GM12878 (cell line): Measurements from ENCODE around the gene COPS3. TPM values are rescaled to one million over a fixed set of nuclear protein-coding genes. Genes with fewer than 3 reads are reported as not detected.

Experiments used
- ASH2L ChIP-seq: fragments of 300-600, 200-600 bp; sonication (generic); IDR thresholded peaks from 2 replicates; pipeline ENCODE4 v1.6.1; 2017; ENCODE audit warnings: low read depth, mild to moderate bottlenecking, borderline replicate concordance
- BACH1 ChIP-seq: fragments of 450-650 bp; IDR thresholded peaks from 2 replicates; pipeline ENCODE4 v1.6.1; 2017; ENCODE audit warnings: mild to moderate bottlenecking, borderline replicate concordance
- BCL11A ChIP-seq: IDR thresholded peaks from 2 replicates; pipeline ENCODE4 v1.6.1; 2011; ENCODE audit warnings: low read depth, low read length
- BHLHE40 ChIP-seq, 2 experiments: fragments of 450-650 bp in 1 of 2; IDR thresholded peaks; 2 replicates each; pipeline ENCODE4 v1.6.1; 2011 to 2017; ENCODE audit warnings: low read depth in 2 of 2, borderline replicate concordance in 1 of 2, improper control_type of control experiment in 1 of 2, low read length in 1 of 2, mild to moderate bottlenecking in 1 of 2
- BMI1 ChIP-seq: fragments of 450-650 bp; IDR thresholded peaks from 2 replicates; pipeline ENCODE4 v1.6.1; 2016; ENCODE audit warnings: mild to moderate bottlenecking, moderate library complexity, borderline replicate concordance
- CBFB ChIP-seq: IDR thresholded peaks from 2 replicates; pipeline ENCODE4 v1.6.1; 2016; ENCODE audit warnings: antibody characterized with exemption, low read depth
- EGR1 ChIP-seq, 2 experiments: IDR thresholded peaks; 1 replicate in 1 of 2; 2 replicates in 1 of 2; pipeline ENCODE4 v1.6.1; 2011 to 2012; ENCODE audit warnings: low read depth in 2 of 2, low read length in 2 of 2, borderline replicate concordance in 1 of 2, mild to moderate bottlenecking in 1 of 2, moderate library complexity in 1 of 2
- ELK1 ChIP-seq: IDR thresholded peaks from 2 replicates; pipeline ENCODE4 v1.6.1; 2012; ENCODE audit warnings: low read depth, low read length, improper control_type of control experiment
- EP300 ChIP-seq, 2 experiments: fragments of 150-350 bp in 1 of 2; IDR thresholded peaks; 2 replicates each; pipeline ENCODE4 v1.6.1; 2011 to 2012; ENCODE audit warnings: low read depth in 2 of 2, low read length in 2 of 2, borderline replicate concordance in 1 of 2, improper control_type of control experiment in 1 of 2, inconsistent platforms in 1 of 2; ENCODE audit not compliant: control insufficient read depth in 1 of 2
- NFYB ChIP-seq: IDR thresholded peaks from 2 replicates; pipeline ENCODE4 v1.6.1; 2011; ENCODE audit warnings: low read depth, mild to moderate bottlenecking, low read length, improper control_type of control experiment, moderate library complexity; ENCODE audit not compliant: insufficient read depth
- NR2C1 ChIP-seq: fragments of 450-650 bp; IDR thresholded peaks from 2 replicates; pipeline ENCODE4 v1.6.1; 2017; ENCODE audit warnings: antibody characterized with exemption, mild to moderate bottlenecking, moderate library complexity
- NR2F1 ChIP-seq: fragments of 450-650 bp; conservative IDR thresholded peaks from 2 replicates; pipeline ENCODE4 v1.6.1; 2017; ENCODE audit warnings: mild to moderate bottlenecking
- PKNOX1 ChIP-seq: fragments of 450-650 bp; IDR thresholded peaks from 2 replicates; pipeline ENCODE4 v1.6.1; 2016; ENCODE audit warnings: mild to moderate bottlenecking
- POLR2AphosphoS2 ChIP-seq: IDR thresholded peaks from 2 replicates; pipeline ENCODE4 v1.6.1; 2011; ENCODE audit warnings: low read depth, mild to moderate bottlenecking, low read length, improper control_type of control experiment, moderate library complexity
- POLR2AphosphoS5 ChIP-seq: IDR thresholded peaks from 2 replicates; pipeline ENCODE4 v1.6.1; 2011; ENCODE audit warnings: mild to moderate bottlenecking, low read length, inconsistent platforms
- SMAD5 ChIP-seq: IDR thresholded peaks from 2 replicates; pipeline ENCODE4 v1.6.1; 2016; ENCODE audit warnings: antibody characterized with exemption, low read depth
- SMC3 ChIP-seq: IDR thresholded peaks from 2 replicates; pipeline ENCODE4 v1.6.1; 2011; ENCODE audit warnings: low read length, improper control_type of control experiment, borderline replicate concordance
- STAT1 ChIP-seq: fragments of 450-650 bp; conservative IDR thresholded peaks from 2 replicates; pipeline ENCODE4 v1.6.1; 2014; ENCODE audit warnings: antibody characterized with exemption, mild to moderate bottlenecking
- TAF1 ChIP-seq: IDR thresholded peaks from 2 replicates; pipeline ENCODE4 v1.6.1; 2011; ENCODE audit warnings: mild to moderate bottlenecking, low read depth, low read length, borderline replicate concordance
- TCF7 ChIP-seq: IDR thresholded peaks from 2 replicates; pipeline ENCODE4 v1.6.1; 2014; ENCODE audit warnings: antibody characterized with exemption, borderline replicate concordance
- YBX1 ChIP-seq: fragments of 450-650 bp; IDR thresholded peaks from 2 replicates; pipeline ENCODE4 v1.6.1; 2016; ENCODE audit warnings: antibody characterized with exemption
- ZNF384 ChIP-seq: IDR thresholded peaks from 2 replicates; pipeline ENCODE4 v1.6.1; 2012; ENCODE audit warnings: low read depth, mild to moderate bottlenecking, low read length, improper control_type of control experiment, borderline replicate concordance
- polyA plus RNA-seq, 11 experiments: library from polyadenylated mRNA; depleted of rRNA in 4 of 11; unstranded in 6 of 11; stranded (reverse) in 5 of 11; fragments of >200 nt; fragmentation: Nextera tagmentation in 4 of 11; fragmentation: Illumina TruSeq in 1 of 11; extraction: Ambion mirVana in 4 of 11; extraction: Trizol in 1 of 11; gene quantifications; 1 replicate in 1 of 11; 2 replicates in 10 of 11; pipeline versions ENCODE4 v1.2.1 to v1.2.3, GENCODE V29; 2011 to 2016; ENCODE audit warnings: inconsistent platforms in 2 of 11, missing spikeins in 2 of 11, low read depth in 1 of 11
- total RNA-seq, 4 experiments: library from RNA; depleted of rRNA in 3 of 4; stranded (reverse); fragments of >200 nt in 3 of 4; fragmentation: Illumina TruSeq in 1 of 4; extraction: Trizol in 1 of 4; gene quantifications; 2 replicates each; pipeline versions ENCODE4 v1.2.1 to v1.2.3, GENCODE V29; 2013 to 2021
- TF ChIP-seq, protein P1 (sequence below): fragments of 450-650 bp; IDR thresholded peaks from 2 replicates; pipeline ENCODE4 v1.6.1; 2018; ENCODE audit warnings: mild to moderate bottlenecking, low read depth, moderate library complexity; ENCODE audit not compliant: partially characterized antibody
- TF ChIP-seq, protein P2 (sequence below): fragments of 450-650 bp; IDR thresholded peaks from 2 replicates; pipeline ENCODE4 v1.6.1; 2017; ENCODE audit warnings: borderline replicate concordance

Gene COPS3
- total and polyA plus RNA-seq, 10 of the 15 experiments (the other 5 are each of a cell fraction or from before 2014, with no cell fraction given): 99.7 to 187 (median 133) TPM

GRCh38 chr17:17206124-17206912, 74.7 kb downstream of the COPS3 start, which contains the start of gene PLD6 (continued):
- TF ChIP-seq POLR2AphosphoS2: no peak; the same call in 1 of the 2 replicates
- TF ChIP-seq, protein P1, sequence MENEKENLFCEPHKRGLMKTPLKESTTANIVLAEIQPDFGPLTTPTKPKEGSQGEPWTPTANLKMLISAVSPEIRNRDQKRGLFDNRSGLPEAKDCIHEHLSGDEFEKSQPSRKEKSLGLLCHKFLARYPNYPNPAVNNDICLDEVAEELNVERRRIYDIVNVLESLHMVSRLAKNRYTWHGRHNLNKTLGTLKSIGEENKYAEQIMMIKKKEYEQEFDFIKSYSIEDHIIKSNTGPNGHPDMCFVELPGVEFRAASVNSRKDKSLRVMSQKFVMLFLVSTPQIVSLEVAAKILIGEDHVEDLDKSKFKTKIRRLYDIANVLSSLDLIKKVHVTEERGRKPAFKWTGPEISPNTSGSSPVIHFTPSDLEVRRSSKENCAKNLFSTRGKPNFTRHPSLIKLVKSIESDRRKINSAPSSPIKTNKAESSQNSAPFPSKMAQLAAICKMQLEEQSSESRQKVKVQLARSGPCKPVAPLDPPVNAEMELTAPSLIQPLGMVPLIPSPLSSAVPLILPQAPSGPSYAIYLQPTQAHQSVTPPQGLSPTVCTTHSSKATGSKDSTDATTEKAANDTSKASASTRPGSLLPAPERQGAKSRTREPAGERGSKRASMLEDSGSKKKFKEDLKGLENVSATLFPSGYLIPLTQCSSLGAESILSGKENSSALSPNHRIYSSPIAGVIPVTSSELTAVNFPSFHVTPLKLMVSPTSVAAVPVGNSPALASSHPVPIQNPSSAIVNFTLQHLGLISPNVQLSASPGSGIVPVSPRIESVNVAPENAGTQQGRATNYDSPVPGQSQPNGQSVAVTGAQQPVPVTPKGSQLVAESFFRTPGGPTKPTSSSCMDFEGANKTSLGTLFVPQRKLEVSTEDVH: no peak
- TF ChIP-seq NR2C1: peak; percentile 16; the same call in 1 of the 2 replicates
- TF ChIP-seq TAF1: peak; percentile 43; the same call in 1 of the 2 replicates
- peak; percentile 92 for TF ChIP-seq BACH1
- no peak for TF ChIP-seq SMAD5
- no peak for TF ChIP-seq TCF7
- peak; percentile 47; the same call in 1 of the 2 replicates for TF ChIP-seq NFYB
- TF ChIP-seq ASH2L: no peak
- no peak for TF ChIP-seq ELK1
- TF ChIP-seq, protein P2, sequence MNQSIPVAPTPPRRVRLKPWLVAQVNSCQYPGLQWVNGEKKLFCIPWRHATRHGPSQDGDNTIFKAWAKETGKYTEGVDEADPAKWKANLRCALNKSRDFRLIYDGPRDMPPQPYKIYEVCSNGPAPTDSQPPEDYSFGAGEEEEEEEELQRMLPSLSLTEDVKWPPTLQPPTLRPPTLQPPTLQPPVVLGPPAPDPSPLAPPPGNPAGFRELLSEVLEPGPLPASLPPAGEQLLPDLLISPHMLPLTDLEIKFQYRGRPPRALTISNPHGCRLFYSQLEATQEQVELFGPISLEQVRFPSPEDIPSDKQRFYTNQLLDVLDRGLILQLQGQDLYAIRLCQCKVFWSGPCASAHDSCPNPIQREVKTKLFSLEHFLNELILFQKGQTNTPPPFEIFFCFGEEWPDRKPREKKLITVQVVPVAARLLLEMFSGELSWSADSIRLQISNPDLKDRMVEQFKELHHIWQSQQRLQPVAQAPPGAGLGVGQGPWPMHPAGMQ: no peak
- no peak for TF ChIP-seq CBFB
- no peak for TF ChIP-seq BMI1
- peak; percentile 98 to 100 for TF ChIP-seq BHLHE40 (IDR thresholded peaks at IDR 0.05; ENCODE audit: borderline replicate concordance in 1 of 2, low read depth in 2 of 2, low read length in 1 of 2)
- TF ChIP-seq PKNOX1: peak; percentile 60; the same call in 1 of the 2 replicates
- no peak for TF ChIP-seq YBX1
- TF ChIP-seq POLR2AphosphoS5: peak; percentile 74
- no peak for TF ChIP-seq STAT1
- no peak for TF ChIP-seq ZNF384
- peak; percentile 98 for TF ChIP-seq NR2F1
- peak in 1 of 2 experiments; percentile 87; a peak in 1 of 3 replicates for TF ChIP-seq EGR1 (IDR thresholded peaks at IDR 0.05; ENCODE audit: borderline replicate concordance in 1 of 2, low read depth in 2 of 2, low read length in 2 of 2)
- no peak for TF ChIP-seq EP300 (IDR thresholded peaks at IDR 0.05; ENCODE audit: borderline replicate concordance in 1 of 2, control insufficient read depth in 1 of 2, low read depth in 2 of 2, low read length in 2 of 2)
- TF ChIP-seq BCL11A: peak; percentile 34; the same call in 1 of the 2 replicates
- TF ChIP-seq SMC3: no peak
